Measurements from ENCODE around the gene NRCAM. TPM values are rescaled to one million over a fixed set of nuclear protein-coding genes. Genes with fewer than 3 reads are reported as not detected.

NRCAM gene
- total and polyA plus RNA-seq, 2 of the 8 experiments (the other 6 are each of a cell fraction or from before 2014, with no cell fraction given) = 2.7 to 3.8 TPM

GRCh38 chr7:108246227-108246837 is 209.9 kb downstream of the NRCAM start:
- 95% methylated on average over 1 of the region's 1 CpG; no CpG with 5 or more reads in 1 of the 2 experiments for WGBS, 2 experiments (ENCODE audit: extremely low coverage in 1 of 2, insufficient coverage in 1 of 2, insufficient read length in 1 of 2, insufficient replicate concordance in 2 of 2, low coverage in 1 of 2, low lambda C conversion rate in 2 of 2, missing lambda C conversion rate in 1 of 2)
- H2AK5ac ChIP-seq (ENCODE audit: low read depth, low read length) = no peak overlapping the region

More at GRCh38 chr7:108246227-108246837, 209.9 kb downstream of the NRCAM start:
- H3K14ac ChIP-seq (ENCODE audit: insufficient read length) = no peak overlapping the region
- H3K36me3 ChIP-seq (ENCODE audit: control insufficient read depth in 2 of 4, insufficient read depth in 4 of 4, low read length in 3 of 4) = no peaks in the 10 kb centered on the region
- H2BK15ac ChIP-seq (ENCODE audit: low read length) = no peak overlapping the region
- H3K18ac ChIP-seq (ENCODE audit: extremely low read depth, low read length) = peak overlapping the region; percentile 20; the same call in 1 of the 2 replicates
- no peaks in the 10 kb centered on the region for H3K23me2 ChIP-seq (ENCODE audit: low read depth, low read length)
- H2AFZ ChIP-seq (ENCODE audit: low read length) = peak overlapping the region; percentile 17; the same call in 1 of the 2 replicates
- H3K4me3 ChIP-seq (ENCODE audit: extremely low read depth in 1 of 4, insufficient read depth in 2 of 4, low read depth in 3 of 4, low read length in 4 of 4) = no peak overlapping the region
- H3K56ac ChIP-seq (replicated peaks; ENCODE audit: insufficient read length, low read depth, low read length) = no peak overlapping the region
- peak in 1 of 2 experiments; percentile 19 for DNase-seq (ENCODE audit: low read depth in 1 of 2, low spot score in 2 of 2)
- H4K5ac ChIP-seq (ENCODE audit: insufficient read length, low read depth, low read length) = no peak overlapping the region
- no peaks in the 10 kb centered on the region for H3K79me2 ChIP-seq (ENCODE audit: control insufficient read depth in 1 of 2, insufficient read depth in 2 of 2, low read length in 2 of 2)
- no peaks in the 10 kb centered on the region for H3K9me3 ChIP-seq (ENCODE audit: insufficient read depth in 2 of 2, low read depth in 1 of 2, low read length in 1 of 2)
- H4K8ac ChIP-seq (ENCODE audit: extremely low read depth, insufficient read depth, low read length) = peak overlapping the region; percentile 15; the same call in 1 of the 2 replicates
- no peak overlapping the region for H3K4ac ChIP-seq (replicated peaks; ENCODE audit: insufficient read length, low read depth, low read length)
- H3K27me3 ChIP-seq (replicated peaks in 1 of 4; ENCODE audit: control insufficient read depth in 3 of 4, extremely low read depth in 1 of 4, insufficient read depth in 3 of 4, low read length in 3 of 4) = no peaks in the 10 kb centered on the region
- H2BK20ac ChIP-seq (ENCODE audit: low read length) = no peak overlapping the region
- no peaks in the 10 kb centered on the region for H3K79me1 ChIP-seq (ENCODE audit: low read depth, low read length)
- TF ChIP-seq TAF1 (IDR thresholded peaks at IDR 0.05; ENCODE audit: low read depth, low read length) = no peak
- TF ChIP-seq MAFK (IDR thresholded peaks at IDR 0.05; ENCODE audit: low read depth, low read length) = peak; percentile 89
- TF ChIP-seq CBX8 (IDR thresholded peaks at IDR 0.05; ENCODE audit: borderline replicate concordance, low read depth, low read length) = no peak
- peak; percentile 98 for TF ChIP-seq BACH1 (IDR thresholded peaks at IDR 0.05; ENCODE audit: low read length)
- TF ChIP-seq GTF2F1 (IDR thresholded peaks at IDR 0.05; ENCODE audit: borderline replicate concordance, low read depth, low read length) = no peak
- no peak for TF ChIP-seq SP1 (IDR thresholded peaks at IDR 0.05; ENCODE audit: low read depth, low read length)
- TF ChIP-seq HDAC2 (IDR thresholded peaks at IDR 0.05; ENCODE audit: borderline replicate concordance in 1 of 2, low read depth in 2 of 2, low read length in 2 of 2) = no peak
- TF ChIP-seq POLR2AphosphoS5 (IDR thresholded peaks at IDR 0.05; ENCODE audit: low read depth, low read length) = no peak
- TF ChIP-seq ASH2L (IDR thresholded peaks at IDR 0.05; ENCODE audit: low read length) = no peak
- TF ChIP-seq HDAC6 (IDR thresholded peaks at IDR 0.05; ENCODE audit: low read depth, low read length) = no peak
- H3K4me2 ChIP-seq (ENCODE audit: insufficient read depth in 1 of 2, low read depth in 2 of 2, low read length in 2 of 2) = no peak overlapping the region
- H2BK5ac ChIP-seq (ENCODE audit: low read depth, low read length) = no peak overlapping the region
- no peak for FAIRE-seq
- peaks cover 0 to 4% (median 0%) of the 10 kb centered on the region in 4 experiments; a peak in 1 of 7 replicates for H3K4me1 ChIP-seq (replicated peaks in 1 of 4; ENCODE audit: control insufficient read depth in 3 of 4, insufficient read depth in 4 of 4, low read length in 3 of 4)
- CTCF ChIA-PET (ENCODE audit: partially characterized antibody) = no interaction called here
- H2BK12ac ChIP-seq (ENCODE audit: low read depth, low read length) = no peak overlapping the region; the same call in 1 of the 2 replicates
- H3K27ac ChIP-seq (ENCODE audit: low read depth, low read length) = no peak overlapping the region
- no peaks in the 10 kb centered on the region for H4K20me1 ChIP-seq (replicated peaks in 1 of 2; ENCODE audit: control insufficient read depth in 1 of 2, insufficient read depth in 2 of 2, low read length in 2 of 2)
- no peak overlapping the region for H2BK120ac ChIP-seq (replicated peaks; ENCODE audit: low read depth, low read length)
- no peak overlapping the region for H3K23ac ChIP-seq (ENCODE audit: insufficient read length)
- H3K9ac ChIP-seq (replicated peaks in 1 of 4; ENCODE audit: extremely low read depth in 1 of 4, low read depth in 3 of 4, low read length in 3 of 4) = no peak overlapping the region
- POLR2A ChIA-PET (ENCODE audit: partially characterized antibody) = no interaction called here
- no peak overlapping the region for H4K91ac ChIP-seq (replicated peaks; ENCODE audit: insufficient read length, low read length)

Data from H1 (cell line).